ENCODE data around the gene FSHR. TPM values are rescaled to one million over a fixed set of nuclear protein-coding genes. Genes with fewer than 3 reads are reported as not detected.

Gene FSHR
- total and polyA plus RNA-seq, 7 experiments from 2014 or later, result not detected

DNA sequence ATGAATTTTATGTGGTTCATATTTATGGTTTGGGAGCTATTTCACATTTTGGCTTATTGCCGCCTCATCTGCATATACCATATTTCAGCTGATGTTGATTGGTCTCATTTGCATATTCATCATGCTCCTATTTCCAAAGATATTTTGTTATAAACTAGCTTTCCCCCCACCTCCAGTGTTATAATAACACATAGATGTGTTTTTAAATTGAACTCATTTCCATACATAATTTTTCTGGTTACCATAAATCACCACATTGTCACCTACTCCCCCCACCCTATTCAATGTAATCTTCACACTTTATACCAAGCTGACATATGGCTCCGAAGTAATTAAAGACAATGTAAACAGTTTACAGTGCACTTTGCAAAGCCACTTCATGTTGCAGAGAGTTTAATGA, 101.2 kb downstream of the FSHR start:
- Histone ChIP-seq H3K9me3 (ENCODE audit: control insufficient read depth in 2 of 3, low read length in 3 of 3) (no peaks in the 10 kb centered on the region), H3K36me3 (ENCODE audit: control insufficient read depth in 2 of 3, insufficient read depth in 3 of 3, low read length in 3 of 3) (no peaks in the 10 kb centered on the region), H3K4me1 (ENCODE audit: control insufficient read depth in 2 of 2, insufficient read depth in 2 of 2, low read length in 2 of 2) (no peaks in the 10 kb centered on the region), H3K27me3 (ENCODE audit: control insufficient read depth in 2 of 2, insufficient read depth in 2 of 2, low read length in 2 of 2) (no peaks in the 10 kb centered on the region), H3K4me3 (ENCODE audit: low read length) (no peak overlapping the region), H3K27ac (ENCODE audit: low read depth, low read length) (no peak overlapping the region)
- CTCF ChIA-PET, result no interaction called here
- intact Hi-C loops (cut with micrococcal nuclease), result no loop called here
- Mint-ChIP-seq H3K36me3 (no peaks in the 10 kb centered on the region), H3K9me3 (peaks cover 0 to 53% (median 15%) of the 10 kb centered on the region in 11 donors), H3K27me3 (peaks cover 0 to 4% (median 0%) of the 10 kb centered on the region in 5 donors), H3K4me3 (no peak overlapping the region), H3K27ac (no peak overlapping the region), H3K4me1 (no peaks in the 10 kb centered on the region)
- ATAC-seq (no peak), DNase-seq (no peak)
- POLR2A ChIA-PET, result no interaction called here

DNA sequence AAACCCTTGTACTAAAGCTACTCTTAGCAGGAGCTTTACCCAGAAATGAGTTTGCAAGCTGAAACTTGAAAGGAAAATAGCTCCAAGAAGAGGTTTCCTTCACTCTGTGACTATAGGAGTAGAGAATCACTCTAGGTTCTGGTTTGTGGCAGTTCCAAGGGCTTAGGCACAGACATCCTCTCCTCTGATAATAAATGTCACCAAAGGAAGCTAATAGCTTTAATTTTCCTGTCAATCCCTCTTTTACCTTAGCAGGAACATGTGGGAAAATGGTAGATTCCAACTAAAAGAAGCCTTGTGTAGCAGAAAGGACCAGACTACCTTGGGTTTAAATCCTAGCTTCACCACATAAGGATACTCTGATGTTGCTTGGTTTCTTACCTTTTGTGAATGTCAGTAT, 104.0 kb downstream of the FSHR start:
- Histone ChIP-seq H3K27ac (ENCODE audit: low read depth, low read length) (no peak overlapping the region), H3K9me3 (ENCODE audit: control insufficient read depth in 2 of 3, low read length in 3 of 3) (no peaks in the 10 kb centered on the region), H3K4me3 (ENCODE audit: low read length) (no peak overlapping the region), H3K36me3 (ENCODE audit: control insufficient read depth in 2 of 3, insufficient read depth in 3 of 3, low read length in 3 of 3) (no peaks in the 10 kb centered on the region), H3K27me3 (ENCODE audit: control insufficient read depth in 2 of 2, insufficient read depth in 2 of 2, low read length in 2 of 2) (no peaks in the 10 kb centered on the region), H3K4me1 (ENCODE audit: control insufficient read depth in 2 of 2, insufficient read depth in 2 of 2, low read length in 2 of 2) (no peaks in the 10 kb centered on the region)
- no peaks in the 10 kb centered on the region for H3K27me3 Mint-ChIP-seq
- ATAC-seq (no peak), DNase-seq (no peak)
- no peaks in the 10 kb centered on the region for H3K4me1 Mint-ChIP-seq
- no peak overlapping the region for H3K4me3 Mint-ChIP-seq
- ChIA-PET POLR2A (no interaction called here), CTCF (no interaction called here)
- H3K9me3 Mint-ChIP-seq, result peaks cover 0 to 28% (median 4%) of the 10 kb centered on the region in 11 donors
- intact Hi-C loops (cut with micrococcal nuclease), result no loop called here
- no peaks in the 10 kb centered on the region for H3K36me3 Mint-ChIP-seq
- H3K27ac Mint-ChIP-seq, result no peak overlapping the region

DNA sequence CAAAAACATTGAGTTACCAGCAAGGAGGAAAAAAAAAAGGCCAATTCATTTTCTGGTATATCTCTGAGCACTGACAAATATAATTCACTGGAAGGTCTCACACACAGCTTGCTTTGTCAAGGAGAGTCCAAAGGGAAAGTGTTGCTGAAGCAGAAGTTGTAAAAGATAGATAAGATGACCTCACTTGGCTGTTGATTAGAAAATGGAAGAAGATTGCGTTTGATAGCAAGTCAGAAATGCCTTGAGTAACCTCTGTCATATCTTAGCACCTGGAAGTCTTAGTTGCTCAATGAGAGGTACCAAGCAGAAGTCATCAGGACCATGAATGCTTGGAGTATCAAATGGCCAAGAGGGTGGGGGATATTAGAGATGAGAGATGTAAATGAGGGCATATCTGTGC, 105.2 kb downstream of the FSHR start:
- peaks cover 0 to 1% (median 0%) of the 10 kb centered on the region in 7 donors for H3K4me1 Mint-ChIP-seq
- no peak for DNase-seq
- no peaks in the 10 kb centered on the region for H3K27me3 Mint-ChIP-seq
- H3K27ac ChIP-seq (ENCODE audit: low read depth, low read length), result no peak overlapping the region
- no peaks in the 10 kb centered on the region for H3K9me3 ChIP-seq (ENCODE audit: control insufficient read depth in 2 of 3, low read length in 3 of 3)
- POLR2A ChIA-PET, result no interaction called here
- H3K4me1 ChIP-seq (ENCODE audit: control insufficient read depth in 2 of 2, insufficient read depth in 2 of 2, low read length in 2 of 2), result no peaks in the 10 kb centered on the region
- H3K27ac Mint-ChIP-seq, result no peak overlapping the region
- intact Hi-C loops (cut with micrococcal nuclease), result no loop called here
- no peaks in the 10 kb centered on the region for H3K36me3 Mint-ChIP-seq
- CTCF ChIA-PET, result no interaction called here
- H3K36me3 ChIP-seq (ENCODE audit: control insufficient read depth in 2 of 3, insufficient read depth in 3 of 3, low read length in 3 of 3), result no peaks in the 10 kb centered on the region
- no peak for ATAC-seq
- no peak overlapping the region for H3K4me3 Mint-ChIP-seq
- peaks cover 0 to 17% (median 3%) of the 10 kb centered on the region in 11 donors for H3K9me3 Mint-ChIP-seq
- no peak overlapping the region for H3K4me3 ChIP-seq (ENCODE audit: low read length)
- no peaks in the 10 kb centered on the region for H3K27me3 ChIP-seq (ENCODE audit: control insufficient read depth in 2 of 2, insufficient read depth in 2 of 2, low read length in 2 of 2)

DNA sequence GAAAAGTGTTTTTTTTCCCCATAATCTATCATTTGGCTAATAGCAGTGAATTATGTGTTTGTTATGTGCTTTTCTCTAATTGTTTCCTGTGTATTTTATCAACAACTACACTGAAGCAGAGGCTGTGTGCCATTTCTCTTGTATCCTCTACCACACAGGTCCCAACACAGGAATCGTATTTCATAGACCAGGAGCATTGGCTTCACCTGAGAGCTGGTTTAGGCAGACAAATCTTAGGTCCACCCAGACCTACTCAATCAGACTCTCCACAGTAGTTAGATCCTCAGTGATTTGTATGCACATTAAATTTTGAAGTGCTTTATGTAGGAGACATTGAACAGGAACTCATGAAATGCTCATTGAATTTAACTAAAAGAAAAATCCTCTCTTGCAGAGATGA, 109.2 kb downstream of the FSHR start:
- ChIA-PET CTCF (no interaction called here), POLR2A (no interaction called here)
- peaks cover 0 to 1% (median 0%) of the 10 kb centered on the region in 7 donors for H3K4me1 Mint-ChIP-seq
- H3K27ac Mint-ChIP-seq, result no peak overlapping the region
- peaks cover 0 to 6% (median 0%) of the 10 kb centered on the region in 11 donors for H3K9me3 Mint-ChIP-seq
- H3K27me3 ChIP-seq (ENCODE audit: control insufficient read depth in 2 of 2, insufficient read depth in 2 of 2, low read length in 2 of 2), result no peaks in the 10 kb centered on the region
- no peak overlapping the region for H3K4me3 ChIP-seq (ENCODE audit: low read length)
- no peak for ATAC-seq
- no peak overlapping the region for H3K27ac ChIP-seq (ENCODE audit: low read depth, low read length)
- H3K4me3 Mint-ChIP-seq, result no peak overlapping the region
- H3K9me3 ChIP-seq (ENCODE audit: control insufficient read depth in 2 of 3, low read length in 3 of 3), result no peaks in the 10 kb centered on the region
- DNase-seq, result no peak
- H3K36me3 Mint-ChIP-seq, result no peaks in the 10 kb centered on the region
- H3K36me3 ChIP-seq (ENCODE audit: control insufficient read depth in 2 of 3, insufficient read depth in 3 of 3, low read length in 3 of 3), result no peaks in the 10 kb centered on the region
- intact Hi-C loops (cut with micrococcal nuclease), result no loop called here
- no peaks in the 10 kb centered on the region for H3K27me3 Mint-ChIP-seq
- H3K4me1 ChIP-seq (ENCODE audit: control insufficient read depth in 2 of 2, insufficient read depth in 2 of 2, low read length in 2 of 2), result no peaks in the 10 kb centered on the region

DNA sequence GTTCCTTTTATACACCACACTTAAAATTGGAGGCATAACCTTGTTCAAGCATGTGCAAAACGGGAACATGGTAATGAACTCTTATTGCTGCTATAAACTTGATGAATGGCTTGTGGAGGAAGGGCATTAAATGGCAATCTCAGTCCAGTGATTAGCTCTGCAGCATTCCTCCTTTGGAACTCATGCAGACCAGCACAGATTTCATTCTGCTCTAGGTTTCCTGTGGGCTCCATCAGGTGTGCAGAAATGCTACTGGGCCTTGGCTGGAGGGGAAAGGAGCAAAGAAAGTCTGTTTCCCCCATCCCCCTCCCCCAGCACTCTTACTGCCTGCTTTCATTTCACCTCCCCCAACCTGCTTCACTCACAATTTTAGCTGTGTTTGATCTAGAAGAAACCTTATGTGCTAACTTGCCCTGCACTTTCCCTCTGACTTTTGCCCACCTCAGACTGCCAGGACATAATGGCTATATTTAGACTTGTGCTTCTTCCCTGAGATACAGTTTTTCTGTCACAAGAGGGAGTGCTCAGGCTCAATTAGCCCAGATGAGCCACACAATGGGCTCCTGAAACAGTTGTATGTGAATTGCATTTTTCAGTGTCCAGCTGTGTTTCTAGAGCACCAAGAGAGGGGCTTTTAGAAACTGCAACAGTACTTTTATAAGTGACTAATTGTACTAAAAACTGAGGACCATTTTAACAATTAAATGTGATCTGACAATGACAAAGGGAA, 109.8 kb downstream of the FSHR start:
- H3K4me3 ChIP-seq (ENCODE audit: low read length), result no peak overlapping the region
- H3K36me3 ChIP-seq (ENCODE audit: control insufficient read depth in 2 of 3, insufficient read depth in 3 of 3, low read length in 3 of 3), result no peaks in the 10 kb centered on the region
- H3K27me3 ChIP-seq (ENCODE audit: control insufficient read depth in 2 of 2, insufficient read depth in 2 of 2, low read length in 2 of 2), result no peaks in the 10 kb centered on the region
- H3K9me3 Mint-ChIP-seq, result peaks cover 0 to 6% (median 0%) of the 10 kb centered on the region in 11 donors
- ChIA-PET CTCF (no interaction called here), POLR2A (no interaction called here)
- no peaks in the 10 kb centered on the region for H3K36me3 Mint-ChIP-seq
- H3K4me3 Mint-ChIP-seq, result no peak overlapping the region
- intact Hi-C loops (cut with micrococcal nuclease), result no loop called here
- H3K9me3 ChIP-seq (ENCODE audit: control insufficient read depth in 2 of 3, low read length in 3 of 3), result no peaks in the 10 kb centered on the region
- no peak overlapping the region for H3K27ac ChIP-seq (ENCODE audit: low read depth, low read length)
- DNase-seq (no peak), ATAC-seq (no peak)
- no peaks in the 10 kb centered on the region for H3K27me3 Mint-ChIP-seq
- peaks cover 0 to 1% (median 0%) of the 10 kb centered on the region in 7 donors for H3K4me1 Mint-ChIP-seq
- H3K27ac Mint-ChIP-seq, result no peak overlapping the region
- no peaks in the 10 kb centered on the region for H3K4me1 ChIP-seq (ENCODE audit: control insufficient read depth in 2 of 2, insufficient read depth in 2 of 2, low read length in 2 of 2)

DNA sequence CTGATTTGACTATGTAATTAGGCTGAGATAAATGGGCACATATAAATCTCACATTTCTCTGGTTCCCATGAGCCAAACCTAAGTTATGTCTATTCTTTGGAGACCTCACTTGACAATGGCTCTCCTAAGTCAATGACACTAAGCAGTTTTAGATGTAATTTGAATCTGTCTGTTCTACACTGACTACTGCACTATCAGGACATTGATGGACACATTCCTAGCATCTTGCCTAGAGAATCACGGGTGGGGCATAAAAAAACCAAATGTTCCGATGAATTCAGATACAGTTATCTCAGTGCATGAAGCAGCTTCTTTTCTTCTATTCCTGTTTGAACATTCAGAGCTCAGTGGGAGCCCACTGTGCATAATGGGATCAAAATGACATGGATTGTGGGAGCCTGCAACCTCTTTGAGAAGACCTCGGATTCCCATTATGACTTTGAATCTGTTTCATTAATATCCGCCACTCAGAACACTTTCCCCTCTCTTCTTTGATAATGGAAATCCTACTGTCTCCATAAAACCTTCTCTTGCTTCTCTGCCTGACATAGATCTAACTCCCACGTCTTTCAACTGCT, 110.8 kb downstream of the FSHR start:
- H3K36me3 Mint-ChIP-seq, result no peaks in the 10 kb centered on the region
- H3K27me3 ChIP-seq (ENCODE audit: control insufficient read depth in 2 of 2, insufficient read depth in 2 of 2, low read length in 2 of 2), result no peaks in the 10 kb centered on the region
- no peak overlapping the region for H3K27ac Mint-ChIP-seq
- peaks cover 0 to 6% (median 0%) of the 10 kb centered on the region in 11 donors for H3K9me3 Mint-ChIP-seq
- H3K4me3 Mint-ChIP-seq, result no peak overlapping the region
- H3K36me3 ChIP-seq (ENCODE audit: control insufficient read depth in 2 of 3, insufficient read depth in 3 of 3, low read length in 3 of 3), result no peaks in the 10 kb centered on the region
- no peak for DNase-seq
- CTCF ChIA-PET, result no interaction called here
- intact Hi-C loops (cut with micrococcal nuclease), result no loop called here
- no peaks in the 10 kb centered on the region for H3K4me1 ChIP-seq (ENCODE audit: control insufficient read depth in 2 of 2, insufficient read depth in 2 of 2, low read length in 2 of 2)
- peaks cover 0 to 1% (median 0%) of the 10 kb centered on the region in 7 donors for H3K4me1 Mint-ChIP-seq
- H3K27ac ChIP-seq (ENCODE audit: low read depth, low read length), result no peak overlapping the region
- no peaks in the 10 kb centered on the region for H3K27me3 Mint-ChIP-seq
- POLR2A ChIA-PET, result no interaction called here
- H3K9me3 ChIP-seq (ENCODE audit: control insufficient read depth in 2 of 3, low read length in 3 of 3), result no peaks in the 10 kb centered on the region
- ATAC-seq, result no peak
- H3K4me3 ChIP-seq (ENCODE audit: low read length), result no peak overlapping the region

DNA sequence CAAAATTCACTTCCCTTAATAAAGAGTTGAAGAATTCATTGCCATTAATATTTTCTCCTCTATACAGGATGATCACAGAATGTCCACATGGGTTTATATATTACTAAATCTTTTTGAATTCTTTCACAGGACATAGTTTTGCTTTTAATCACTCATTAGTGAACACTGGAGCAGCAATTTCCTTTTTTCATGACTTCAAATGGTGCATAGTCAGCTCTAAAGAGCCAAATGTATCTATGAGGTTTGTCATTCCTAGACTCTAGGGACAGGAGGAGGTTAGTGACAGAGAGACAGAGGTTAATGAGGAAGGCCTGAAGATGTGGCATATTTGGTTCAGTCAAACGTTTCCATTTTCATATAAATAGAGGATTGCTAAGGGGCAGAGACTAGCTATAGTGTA, 111.8 kb downstream of the FSHR start:
- Histone ChIP-seq H3K4me1 (ENCODE audit: control insufficient read depth in 2 of 2, insufficient read depth in 2 of 2, low read length in 2 of 2) (no peaks in the 10 kb centered on the region), H3K27me3 (ENCODE audit: control insufficient read depth in 2 of 2, insufficient read depth in 2 of 2, low read length in 2 of 2) (no peaks in the 10 kb centered on the region), H3K36me3 (ENCODE audit: control insufficient read depth in 2 of 3, insufficient read depth in 3 of 3, low read length in 3 of 3) (no peaks in the 10 kb centered on the region), H3K9me3 (ENCODE audit: control insufficient read depth in 2 of 3, low read length in 3 of 3) (no peaks in the 10 kb centered on the region), H3K4me3 (ENCODE audit: low read length) (no peak overlapping the region), H3K27ac (ENCODE audit: low read depth, low read length) (no peak overlapping the region)
- peaks cover 0 to 6% (median 0%) of the 10 kb centered on the region in 11 donors for H3K9me3 Mint-ChIP-seq
- H3K27ac Mint-ChIP-seq, result no peak overlapping the region
- H3K4me1 Mint-ChIP-seq, result peaks cover 0 to 1% (median 0%) of the 10 kb centered on the region in 7 donors
- no peaks in the 10 kb centered on the region for H3K27me3 Mint-ChIP-seq
- H3K36me3 Mint-ChIP-seq, result no peaks in the 10 kb centered on the region
- ATAC-seq (no peak), DNase-seq (no peak)
- CTCF ChIA-PET, result no interaction called here
- POLR2A ChIA-PET, result no interaction called here
- no peak overlapping the region for H3K4me3 Mint-ChIP-seq
- intact Hi-C loops (cut with micrococcal nuclease), result no loop called here
